Stimulated activated CD8-positive, alpha-beta memory T cell treated with anti-CD3 and anti-CD28 coated beads, Interleukin-7, amount 100 ng/mL, for 1 hour (primary cell): ENCODE results near the gene COX5A.
A peak's percentile ranks its signal among the peaks of the same experiment; 100 is the strongest.
"Not testable (repeated sequence)": the region's sequence is repeated elsewhere in the genome, so short reads cannot be mapped to it uniquely, and the experiment has no call there.

ENCODE experiments used
- DNase-seq, 2 donors: peaks; one replicate each; pipeline ENCODE4 v3.0.0-alpha.2; 2020; ENCODE audit warnings: low read depth in 2 of 2

Gene COX5A

GRCh38 chr15:74902295-74903075, 35.4 kb downstream of the COX5A start:
- DNase-seq, result no peak

GRCh38 chr15:74901612-74902063, 36.2 kb downstream of the COX5A start:
- DNase-seq, result peak; percentile 32 to 42

- no peak for DNase-seq
Observed at GRCh38 chr15:74897300-74897701, 40.6 kb downstream of the COX5A start.

- no peak for DNase-seq
Observed at GRCh38 chr15:74896316-74896715, 41.6 kb downstream of the COX5A start.

- DNase-seq, result no peak
Observed at GRCh38 chr15:74895830-74896229, 42.0 kb downstream of the COX5A start.

GRCh38 chr15:74894383-74894782, 43.5 kb downstream of the COX5A start:
- not testable (repeated sequence) for DNase-seq

- no peak for DNase-seq
Observed at GRCh38 chr15:74893627-74894026, 44.2 kb downstream of the COX5A start.

- no peak for DNase-seq
Observed at GRCh38 chr15:74892931-74893330, 44.9 kb downstream of the COX5A start.

- no peak for DNase-seq
Observed at GRCh38 chr15:74892313-74892712, 45.6 kb downstream of the COX5A start.

- DNase-seq, result no peak
Observed at GRCh38 chr15:74891469-74891868, 46.4 kb downstream of the COX5A start.

- no peak for DNase-seq
Observed at GRCh38 chr15:74890665-74890960, 47.3 kb downstream of the COX5A start.

GRCh38 chr15:74889883-74890664, 47.8 kb downstream of the COX5A start, which contains the start of gene MPI:
Gene MPI, plus strand, starts transcription at chr15:74890042. Its CDS starts 32 bp downstream, at chr15:74890074.
- DNase-seq, result peak; percentile 64 to 73

GRCh38 chr15:74889390-74889882, 48.4 kb downstream of the COX5A start:
- no peak for DNase-seq

- DNase-seq, result no peak
Observed at GRCh38 chr15:74888716-74889115, 49.2 kb downstream of the COX5A start.

- not testable (repeated sequence) for DNase-seq
Observed at GRCh38 chr15:74887537-74888193, 50.2 kb downstream of the COX5A start.

- DNase-seq, result no peak
Observed at GRCh38 chr15:74885461-74885860, 52.4 kb downstream of the COX5A start.

- no peak for DNase-seq
Observed at GRCh38 chr15:74884428-74885223, 53.2 kb downstream of the COX5A start.

- DNase-seq, result no peak
Observed at GRCh38 chr15:74882528-74882927, 55.3 kb downstream of the COX5A start.

GRCh38 chr15:74878273-74878672, 59.6 kb downstream of the COX5A start:
- no peak for DNase-seq

- DNase-seq, result no peak
Observed at GRCh38 chr15:74873756-74874424, 64.0 kb downstream of the COX5A start.
